HG03354 (cell line): Measurements from ENCODE around the gene TGFBR3.

Experiments used
- ATAC-seq: cut with Tn5 transposase; IDR thresholded peaks from one replicate; pipeline ENCODE4 v1.9.1; 2021; ENCODE audit warnings: mild to moderate bottlenecking; ENCODE audit not compliant: unreplicated experiment, poor library complexity, severe bottlenecking

TGFBR3 gene

GRCh38 chr1:91745640-91746373 lies 140.1 kb downstream of the TGFBR3 start:
- ATAC-seq = no peak

GRCh38 chr1:91744953-91745639 lies 140.9 kb downstream of the TGFBR3 start:
- ATAC-seq = no peak

GRCh38 chr1:91742848-91743292 lies 143.1 kb downstream of the TGFBR3 start:
- ATAC-seq = no peak

- ATAC-seq = no peak
Observed at GRCh38 chr1:91741906-91742305, 144.0 kb downstream of the TGFBR3 start.

- ATAC-seq = no peak
Observed at GRCh38 chr1:91741301-91741700, 144.7 kb downstream of the TGFBR3 start.

- no peak for ATAC-seq
Observed at GRCh38 chr1:91737650-91738049, 148.3 kb downstream of the TGFBR3 start.

- no peak for ATAC-seq
Observed at GRCh38 chr1:91736715-91737615, 149.0 kb downstream of the TGFBR3 start.

GRCh38 chr1:91736146-91736714 lies 149.7 kb downstream of the TGFBR3 start:
- ATAC-seq = no peak

- no peak for ATAC-seq
Observed at GRCh38 chr1:91735266-91735845, 150.6 kb downstream of the TGFBR3 start.

- no peak for ATAC-seq
Observed at GRCh38 chr1:91734761-91735160, 151.2 kb downstream of the TGFBR3 start.

GRCh38 chr1:91733108-91733710 lies 152.7 kb downstream of the TGFBR3 start:
- no peak for ATAC-seq

GRCh38 chr1:91732291-91733107 lies 153.5 kb downstream of the TGFBR3 start:
- no peak for ATAC-seq

- ATAC-seq = no peak
Observed at GRCh38 chr1:91731815-91732214, 154.1 kb downstream of the TGFBR3 start.

GRCh38 chr1:91730801-91731732 lies 154.9 kb downstream of the TGFBR3 start:
- ATAC-seq = no peak

GRCh38 chr1:91729621-91730358 lies 156.2 kb downstream of the TGFBR3 start:
- ATAC-seq = no peak

GRCh38 chr1:91727763-91728162 lies 158.2 kb downstream of the TGFBR3 start:
- no peak for ATAC-seq
